GM18502 (cell line): ENCODE results near the gene KRTAP10-3.
"Not testable (repeated sequence)": the region's sequence is repeated elsewhere in the genome, so short reads cannot be mapped to it uniquely, and the experiment has no call there.

Source experiments
- ATAC-seq: cut with Tn5 transposase; IDR thresholded peaks from one replicate; pipeline ENCODE4 v1.9.1; 2021; ENCODE audit warnings: mild to moderate bottlenecking; ENCODE audit not compliant: unreplicated experiment, poor library complexity

KRTAP10-3 gene

GRCh38 chr21:44590897-44591800 lies 32.6 kb upstream of the KRTAP10-3 start:
- not testable (repeated sequence) for ATAC-seq

GRCh38 chr21:44590311-44590721 lies 31.7 kb upstream of the KRTAP10-3 start:
- no peak for ATAC-seq

- ATAC-seq, result no peak
These were observed 31.2 kb upstream of the KRTAP10-3 start for GRCh38 chr21:44589586-44590305.

GRCh38 chr21:44589094-44589493 lies 30.5 kb upstream of the KRTAP10-3 start:
- no peak for ATAC-seq

DNA sequence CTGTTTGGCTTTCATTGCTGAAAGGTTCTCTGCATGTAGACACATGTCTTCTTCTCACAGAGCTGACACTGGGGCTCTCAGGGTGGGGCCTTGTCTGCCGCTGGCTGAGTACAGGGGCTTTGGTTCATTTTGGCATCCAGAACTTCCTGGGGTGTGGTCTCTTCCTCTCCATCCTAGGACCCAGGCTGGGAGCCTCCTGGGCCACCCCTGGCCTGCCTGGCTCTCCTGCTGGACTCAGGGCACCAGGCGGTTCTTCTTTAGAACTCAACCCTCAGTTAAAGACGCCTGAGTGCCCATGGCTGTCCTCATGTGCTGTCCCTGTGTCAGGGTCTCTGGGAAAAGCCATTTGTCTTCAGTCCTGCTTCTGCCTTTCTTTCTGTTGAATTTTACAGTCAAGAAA lies 27.3 kb upstream of the KRTAP10-3 start:
- no peak for ATAC-seq

DNA sequence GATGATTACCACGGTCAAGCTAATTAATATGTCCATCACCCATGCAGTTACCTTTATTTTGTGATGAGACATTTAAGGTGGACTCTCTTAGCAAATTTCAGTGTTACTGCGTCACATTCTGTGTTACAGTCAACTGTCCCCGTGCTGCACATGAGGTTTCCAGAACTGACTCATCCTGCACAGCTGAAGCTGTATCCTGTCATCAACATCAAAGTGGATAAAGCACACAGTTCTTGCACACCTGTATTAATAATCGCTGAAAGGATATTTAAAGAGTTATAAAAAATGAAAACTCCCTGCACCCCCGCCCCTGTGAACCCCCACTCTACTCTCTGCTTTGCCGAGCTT lies 25.2 kb upstream of the KRTAP10-3 start:
- no peak for ATAC-seq

- ATAC-seq, result no peak
These were observed 24.6 kb upstream of the KRTAP10-3 start for GRCh38 chr21:44583089-44583799.

GRCh38 chr21:44582055-44582454 lies 23.5 kb upstream of the KRTAP10-3 start:
- no peak for ATAC-seq

DNA sequence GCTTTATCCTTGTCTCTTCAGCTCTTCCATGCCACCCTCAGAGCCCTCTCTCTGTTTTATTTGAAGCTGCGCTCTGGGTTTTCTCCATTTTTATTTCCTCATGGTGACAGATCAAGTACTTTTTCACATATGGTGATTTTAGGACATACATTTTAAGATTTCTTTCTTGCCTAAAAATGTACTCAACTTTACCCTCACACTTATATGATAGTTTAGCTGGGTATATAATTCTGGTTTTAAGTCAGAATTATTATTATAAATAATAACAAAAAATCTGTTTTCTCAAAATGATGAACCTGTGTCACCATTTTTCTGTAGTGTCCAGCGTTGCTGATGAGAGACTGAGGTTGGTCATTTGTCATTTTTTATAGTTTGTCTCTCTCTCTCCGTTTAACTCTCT lies 22.6 kb upstream of the KRTAP10-3 start:
- ATAC-seq, result no peak

GRCh38 chr21:44580231-44580821 lies 21.7 kb upstream of the KRTAP10-3 start, which contains the start of gene KRTAP10-5:
TSS of gene KRTAP10-5 (minus strand) at chr21:44580604. CDS start at chr21:44580578, 26 bp downstream.
- ATAC-seq, result not testable (repeated sequence)

GRCh38 chr21:44579833-44580144 lies 21.2 kb upstream of the KRTAP10-3 start:
- ATAC-seq, result no peak

DNA sequence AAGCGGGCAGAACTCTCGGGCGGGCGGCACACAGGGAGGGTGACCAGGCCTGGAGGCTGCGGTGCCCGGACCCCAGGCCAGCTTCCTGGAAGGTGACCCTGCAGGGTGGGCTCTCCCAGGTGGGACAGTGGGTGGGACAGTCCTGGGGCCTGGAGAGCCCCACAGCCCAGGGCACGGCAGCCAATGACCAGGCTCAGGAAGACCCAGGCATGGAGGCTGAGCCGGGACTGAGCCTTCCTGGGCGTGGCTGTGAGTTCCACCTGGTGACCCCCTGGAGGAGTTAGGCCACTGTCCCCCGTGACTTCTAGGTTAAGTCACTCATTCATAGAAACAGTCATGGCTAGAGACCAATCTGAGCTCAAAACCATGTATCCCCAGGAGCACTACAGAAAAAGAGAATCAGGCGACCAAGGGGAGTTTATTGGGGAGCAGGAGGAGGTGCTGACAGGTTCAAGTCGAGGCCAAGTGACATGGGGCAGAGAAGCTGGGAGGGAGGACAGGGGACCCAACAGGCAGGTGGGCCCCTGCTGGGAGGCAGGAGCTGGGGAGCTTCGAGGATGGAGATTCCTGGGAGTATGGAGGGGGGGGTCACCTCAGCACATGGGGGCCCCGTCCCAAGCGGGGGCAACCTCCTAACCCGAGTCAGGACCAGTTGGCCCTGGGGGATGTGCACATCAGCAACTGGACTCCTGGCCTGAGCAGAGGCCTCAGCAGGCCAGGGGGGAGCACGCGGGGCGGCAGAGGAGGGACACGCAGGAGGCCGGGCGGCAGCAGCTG lies 20.6 kb upstream of the KRTAP10-3 start:
- no peak for ATAC-seq

GRCh38 chr21:44578371-44579055 lies 19.9 kb upstream of the KRTAP10-3 start:
- no peak for ATAC-seq

DNA sequence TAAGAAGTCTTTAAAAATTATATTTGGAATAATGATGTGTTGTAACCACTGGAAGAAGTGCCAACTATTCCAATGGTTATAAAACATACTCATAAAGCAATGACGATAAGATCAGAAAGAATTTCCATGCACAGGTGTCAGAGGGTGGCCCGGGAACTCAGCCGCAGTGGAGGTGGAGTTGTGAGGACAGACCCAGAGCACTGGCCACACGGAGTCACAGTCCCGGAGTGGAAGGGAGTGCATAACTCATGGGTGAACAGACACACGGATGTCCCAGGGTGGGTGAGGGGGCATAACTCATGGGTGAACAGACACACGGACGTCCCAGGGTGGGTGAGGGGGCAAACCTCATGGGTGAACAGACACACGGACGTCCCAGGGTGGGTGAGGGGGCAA lies 17.4 kb upstream of the KRTAP10-3 start:
- ATAC-seq, result no peak

DNA sequence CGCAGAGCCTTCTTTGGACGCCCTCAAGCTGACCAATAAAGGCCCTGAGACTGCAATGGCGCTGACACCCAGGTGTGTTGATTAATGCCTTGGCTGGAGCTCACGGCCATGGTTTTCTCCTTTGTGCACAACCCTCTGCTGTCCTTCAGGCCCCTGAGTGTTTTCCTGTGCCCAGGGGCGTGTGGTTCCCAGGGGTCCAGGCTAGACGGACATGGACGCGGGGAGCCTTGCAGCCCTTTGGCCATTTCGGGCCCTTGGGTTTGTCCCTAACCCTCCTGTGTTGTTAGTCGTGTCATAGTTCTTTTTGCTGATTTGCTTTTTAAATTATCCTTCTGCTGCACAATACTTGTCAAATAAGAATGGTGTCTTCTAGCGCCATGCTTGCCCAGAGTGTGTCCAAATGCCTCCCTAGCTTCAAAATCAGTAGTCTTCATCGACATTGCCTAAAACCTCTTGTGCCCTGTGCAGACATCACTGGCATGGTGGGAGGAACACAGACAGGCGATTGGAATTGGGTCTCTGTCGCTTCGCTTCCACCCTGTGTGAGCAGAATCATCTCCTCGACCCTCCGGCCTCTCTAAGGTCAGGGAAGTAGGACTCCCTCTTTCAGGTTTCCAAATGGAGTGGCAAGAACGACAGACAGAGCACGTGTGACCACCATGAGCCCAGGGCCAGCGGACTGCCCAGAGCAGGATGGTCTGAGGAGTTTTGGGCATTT lies 16.9 kb upstream of the KRTAP10-3 start:
- ATAC-seq, result no peak

DNA sequence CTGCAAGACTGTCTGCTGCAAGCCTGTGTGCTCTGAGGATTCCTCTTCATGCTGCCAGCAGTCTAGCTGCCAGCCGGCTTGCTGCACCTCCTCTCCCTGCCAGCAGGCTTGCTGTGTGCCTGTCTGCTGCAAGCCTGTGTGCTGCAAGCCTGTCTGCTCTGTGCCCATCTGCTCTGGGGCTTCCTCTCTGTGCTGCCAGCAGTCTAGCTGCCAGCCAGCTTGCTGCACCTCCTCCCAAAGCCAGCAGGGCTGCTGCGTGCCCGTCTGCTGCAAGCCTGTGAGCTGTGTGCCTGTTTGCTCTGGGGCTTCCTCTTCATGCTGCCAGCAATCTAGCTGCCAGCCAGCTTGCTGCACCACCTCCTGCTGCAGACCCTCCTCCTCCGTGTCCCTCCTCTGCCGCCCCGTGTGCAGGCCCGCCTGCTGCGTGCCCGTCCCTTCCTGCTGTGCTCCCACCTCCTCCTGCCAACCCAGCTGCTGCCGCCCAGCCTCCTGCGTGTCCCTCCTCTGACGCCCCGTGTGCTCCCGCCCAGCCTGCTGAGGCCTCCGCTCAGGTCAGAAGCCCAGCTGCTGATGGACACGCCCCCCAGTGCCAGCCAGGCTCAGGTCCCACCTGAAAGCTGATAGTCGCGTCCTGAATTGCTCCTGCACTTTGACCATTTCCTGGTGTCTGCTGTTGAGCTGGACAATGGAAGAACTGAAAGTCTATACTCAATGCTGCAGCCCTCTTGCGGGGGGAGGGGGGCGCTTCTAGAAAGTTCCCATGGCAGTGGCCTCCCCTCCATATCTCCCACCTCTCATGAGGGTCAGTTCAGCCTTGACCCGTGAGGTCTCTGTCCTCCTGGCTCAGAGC lies 16.1 kb upstream of the KRTAP10-3 start:
- ATAC-seq, result no peak

DNA sequence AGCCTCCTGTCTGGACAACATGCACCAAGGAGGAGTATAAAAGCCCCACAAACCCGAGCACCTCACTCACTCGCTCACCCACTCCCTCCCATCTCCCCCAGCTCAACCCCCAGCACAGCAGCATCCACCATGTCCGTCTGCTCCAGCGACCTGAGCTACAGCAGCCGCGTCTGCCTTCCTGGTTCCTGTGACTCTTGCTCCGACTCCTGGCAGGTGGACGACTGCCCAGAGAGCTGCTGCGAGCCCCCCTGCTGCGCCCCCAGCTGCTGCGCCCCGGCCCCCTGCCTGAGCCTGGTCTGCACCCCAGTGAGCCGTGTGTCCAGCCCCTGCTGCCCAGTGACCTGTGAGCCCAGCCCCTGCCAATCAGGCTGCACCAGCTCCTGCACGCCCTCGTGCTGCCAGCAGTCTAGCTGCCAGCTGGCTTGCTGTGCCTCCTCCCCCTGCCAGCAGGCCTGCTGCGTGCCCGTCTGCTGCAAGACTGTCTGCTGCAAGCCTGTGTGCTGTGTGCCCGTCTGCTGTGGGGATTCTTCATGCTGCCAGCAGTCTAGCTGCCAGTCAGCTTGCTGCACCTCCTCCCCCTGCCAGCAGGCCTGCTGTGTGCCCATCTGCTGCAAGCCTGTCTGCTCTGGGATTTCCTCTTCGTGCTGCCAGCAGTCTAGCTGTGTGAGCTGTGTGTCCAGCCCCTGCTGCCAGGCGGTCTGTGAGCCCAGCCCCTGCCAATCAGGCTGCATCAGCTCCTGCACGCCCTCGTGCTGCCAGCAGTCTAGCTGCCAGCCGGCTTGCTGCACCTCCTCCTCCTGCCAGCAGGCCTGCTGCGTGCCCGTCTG lies 15.2 kb upstream of the KRTAP10-3 start, which contains the start of gene KRTAP10-4:
Gene KRTAP10-4, plus strand, starts transcription at position 100 of the 827 bp plus-strand sequence. Its CDS starts 30 bp downstream, at position 130.
- not testable (repeated sequence) for ATAC-seq
